Neural cell (in vitro differentiated cells): Measurements from ENCODE around the gene SEMA3B. TPM values are rescaled to one million over a fixed set of nuclear protein-coding genes. Genes with fewer than 3 reads are reported as not detected.
A peak's percentile ranks its signal among the peaks of the same experiment; 100 is the strongest.

Experiments used
- H2AFZ ChIP-seq: fragments of 200-600, 300-800 bp; sonication (generic), shearing (Covaris generic); 2 replicates; pipeline ENCODE4 v1.6.0; 2014; ENCODE audit warnings: low read depth, mild to moderate bottlenecking, antibody characterized with exemption, low read length, moderate library complexity
- H3F3A ChIP-seq: fragments of 200-600 bp; shearing (Covaris generic); 2 replicates; pipeline ENCODE4 v1.6.1; 2016; ENCODE audit warnings: mild to moderate bottlenecking, moderate library complexity, mixed read lengths, antibody characterized with exemption, low read length; ENCODE audit not compliant: insufficient read depth, poor library complexity, severe bottlenecking
- H3K27ac ChIP-seq: fragments of 200-600, 300-800 bp; sonication (generic), shearing (Covaris generic); 2 replicates; pipeline ENCODE4 v1.5.1; 2014; ENCODE audit warnings: mild to moderate bottlenecking, low read length, moderate library complexity
- H3K27me3 ChIP-seq: fragments of 300-800, 200-600 bp; sonication (generic), shearing (Covaris generic); 2 replicates; pipeline ENCODE4 v1.6.0; 2014; ENCODE audit warnings: mild to moderate bottlenecking, low read depth, low read length, moderate library complexity; ENCODE audit not compliant: insufficient read depth
- H3K36me3 ChIP-seq: fragments of 300-800, 200-600 bp; sonication (generic), shearing (Covaris generic); 2 replicates; pipeline ENCODE4 v1.5.1; 2014; ENCODE audit warnings: mild to moderate bottlenecking, antibody characterized with exemption, low read length, moderate library complexity; ENCODE audit not compliant: insufficient read depth
- H3K4me2 ChIP-seq: fragments of 300-800, 200-600 bp; sonication (generic), shearing (Covaris generic); 2 replicates; pipeline ENCODE4 v1.6.0; 2014; ENCODE audit warnings: mild to moderate bottlenecking, low read length
- H3K4me3 ChIP-seq: fragments of 300-800, 200-600 bp; sonication (generic), shearing (Covaris generic); 2 replicates; pipeline ENCODE4 v1.5.1; 2014; ENCODE audit warnings: mild to moderate bottlenecking, low read length, moderate library complexity
- H3K79me2 ChIP-seq: fragments of 200-600 bp; shearing (Covaris generic); replicated peaks from 2 replicates; pipeline ENCODE4 v1.6.0; 2014; ENCODE audit warnings: mild to moderate bottlenecking, low read length, moderate library complexity; ENCODE audit not compliant: insufficient read depth
- H3K9ac ChIP-seq: fragments of 300-800, 200-600 bp; sonication (generic), shearing (Covaris generic); 2 replicates; pipeline ENCODE4 v1.6.1; 2016; ENCODE audit warnings: mild to moderate bottlenecking, low read length, mixed read lengths
- H3K9me2 ChIP-seq: fragments of 200-600 bp; shearing (Covaris generic); 2 replicates; pipeline ENCODE4 v1.6.1; 2016; ENCODE audit warnings: mild to moderate bottlenecking, low read length, mixed read lengths; ENCODE audit not compliant: insufficient read depth
- H3K9me3 ChIP-seq: fragments of 200-600, 300-800 bp; sonication (generic), shearing (Covaris generic); 2 replicates; pipeline ENCODE4 v1.6.1; 2016; ENCODE audit warnings: mild to moderate bottlenecking, mixed run types, low read length, moderate library complexity, mixed read lengths
- H4K20me1 ChIP-seq: fragments of 200-600 bp; shearing (Covaris generic); 2 replicates; pipeline ENCODE4 v1.6.1; 2016; ENCODE audit warnings: mild to moderate bottlenecking, mixed run types; ENCODE audit not compliant: insufficient read depth
- EP300 ChIP-seq: fragments of 450-650 bp; conservative IDR thresholded peaks from 2 replicates; pipeline ENCODE4 v1.6.1; 2014; ENCODE audit warnings: antibody characterized with exemption, mild to moderate bottlenecking, moderate library complexity; ENCODE audit not compliant: poor library complexity, severe bottlenecking
- EZH2 ChIP-seq: fragments of 200-600, 300-800 bp; shearing (Covaris generic), sonication (generic); IDR thresholded peaks from 2 replicates; pipeline ENCODE4 v1.6.1; 2014; ENCODE audit warnings: antibody characterized with exemption, low read length, borderline replicate concordance, mild to moderate bottlenecking; ENCODE audit not compliant: insufficient read depth, poor library complexity, severe bottlenecking
- MXI1 ChIP-seq: fragments of 450-650 bp; conservative IDR thresholded peaks from 2 replicates; pipeline ENCODE4 v1.6.1; 2014; ENCODE audit warnings: antibody characterized with exemption, mild to moderate bottlenecking; ENCODE audit not compliant: poor library complexity, severe bottlenecking
- POLR2AphosphoS5 ChIP-seq: IDR thresholded peaks from 2 replicates; pipeline ENCODE4 v1.6.1; 2012
- RAD21 ChIP-seq: fragments of 450-650 bp; conservative IDR thresholded peaks from 2 replicates; pipeline ENCODE4 v1.6.1; 2014; ENCODE audit warnings: antibody characterized with exemption, mild to moderate bottlenecking, moderate library complexity
- SMC3 ChIP-seq: fragments of 450-650 bp; conservative IDR thresholded peaks from 2 replicates; pipeline ENCODE4 v1.6.1; 2014; ENCODE audit warnings: antibody characterized with exemption, mild to moderate bottlenecking, moderate library complexity; ENCODE audit not compliant: poor library complexity
- TAF1 ChIP-seq: IDR thresholded peaks from 2 replicates; pipeline ENCODE4 v1.6.1; 2012; ENCODE audit warnings: low read depth
- polyA plus RNA-seq: library from polyadenylated mRNA; depleted of rRNA; stranded (reverse); fragments of >200 nt; gene quantifications from 2 replicates; pipeline ENCODE4 v1.2.3, GENCODE V29; 2014
- TF ChIP-seq, protein P1 (sequence below): fragments of 450-650 bp; IDR thresholded peaks from 2 replicates; pipeline ENCODE4 v1.5.1; 2014; ENCODE audit warnings: antibody characterized with exemption, mild to moderate bottlenecking, moderate library complexity; ENCODE audit not compliant: poor library complexity, severe bottlenecking
- TF ChIP-seq, protein P2 (sequence below): IDR thresholded peaks from 2 replicates; pipeline ENCODE4 v1.6.1; 2012; ENCODE audit warnings: borderline replicate concordance

The SEMA3B gene
- polyA plus RNA-seq, 1 donor from 2014 or later: 7.8 TPM

- Histone ChIP-seq H3K27me3 (no peaks in the 10 kb centered on the region), H3K79me2 (peaks cover 23% of the 10 kb centered on the region), H3K36me3 (no peaks in the 10 kb centered on the region), H3K4me2 (peak overlapping the region; percentile 87), H3K4me3 (peak overlapping the region; percentile 93), H2AFZ (peak overlapping the region; percentile 54), H3F3A (no peaks in the 10 kb centered on the region), H4K20me1 (no peaks in the 10 kb centered on the region), H3K9ac (peak overlapping the region; percentile 96), H3K27ac (peak overlapping the region; percentile 94), H3K9me2 (no peaks in the 10 kb centered on the region), H3K9me3 (no peaks in the 10 kb centered on the region)
- TF ChIP-seq RAD21: no peak
- TF ChIP-seq MXI1: no peak
- TF ChIP-seq, protein P1, sequence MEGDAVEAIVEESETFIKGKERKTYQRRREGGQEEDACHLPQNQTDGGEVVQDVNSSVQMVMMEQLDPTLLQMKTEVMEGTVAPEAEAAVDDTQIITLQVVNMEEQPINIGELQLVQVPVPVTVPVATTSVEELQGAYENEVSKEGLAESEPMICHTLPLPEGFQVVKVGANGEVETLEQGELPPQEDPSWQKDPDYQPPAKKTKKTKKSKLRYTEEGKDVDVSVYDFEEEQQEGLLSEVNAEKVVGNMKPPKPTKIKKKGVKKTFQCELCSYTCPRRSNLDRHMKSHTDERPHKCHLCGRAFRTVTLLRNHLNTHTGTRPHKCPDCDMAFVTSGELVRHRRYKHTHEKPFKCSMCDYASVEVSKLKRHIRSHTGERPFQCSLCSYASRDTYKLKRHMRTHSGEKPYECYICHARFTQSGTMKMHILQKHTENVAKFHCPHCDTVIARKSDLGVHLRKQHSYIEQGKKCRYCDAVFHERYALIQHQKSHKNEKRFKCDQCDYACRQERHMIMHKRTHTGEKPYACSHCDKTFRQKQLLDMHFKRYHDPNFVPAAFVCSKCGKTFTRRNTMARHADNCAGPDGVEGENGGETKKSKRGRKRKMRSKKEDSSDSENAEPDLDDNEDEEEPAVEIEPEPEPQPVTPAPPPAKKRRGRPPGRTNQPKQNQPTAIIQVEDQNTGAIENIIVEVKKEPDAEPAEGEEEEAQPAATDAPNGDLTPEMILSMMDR: no peak
These were observed 51.1 kb downstream of the SEMA3B start for GRCh38 chr3:50319894-50320625.

DNA sequence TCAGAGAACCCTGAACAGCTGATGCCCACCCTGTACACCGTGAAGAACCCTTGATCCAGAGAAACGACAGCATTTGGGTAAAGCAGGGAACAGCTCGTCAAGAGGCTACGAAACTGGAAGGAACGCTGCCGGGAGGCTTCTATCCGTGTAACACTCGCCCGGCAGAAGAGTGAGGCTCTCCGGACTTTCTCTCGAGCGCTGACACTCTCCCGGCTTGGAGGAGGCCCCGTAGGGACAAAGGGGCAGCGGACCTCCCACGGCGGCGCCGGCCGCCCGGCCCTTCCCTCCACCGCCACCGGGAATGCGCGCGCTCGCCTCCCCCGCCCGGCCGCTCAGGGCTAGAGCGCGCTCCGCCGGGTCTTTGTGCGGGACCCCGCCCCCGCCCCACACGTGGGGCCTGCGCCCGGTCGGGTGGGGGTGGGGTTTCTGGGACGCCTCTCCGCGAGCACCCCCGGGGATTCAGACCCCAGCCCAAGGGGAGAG lies 51.9 kb downstream of the SEMA3B start:
- Histone ChIP-seq H3K9ac (peak overlapping the region; percentile 96), H3K9me2 (no peaks in the 10 kb centered on the region), H3K27me3 (no peaks in the 10 kb centered on the region), H2AFZ (peak overlapping the region; percentile 85), H3K36me3 (no peaks in the 10 kb centered on the region), H3K4me3 (peak overlapping the region; percentile 93), H3F3A (no peaks in the 10 kb centered on the region), H3K4me2 (peak overlapping the region; percentile 87), H3K79me2 (peaks cover 23% of the 10 kb centered on the region), H3K27ac (peak overlapping the region; percentile 94), H3K9me3 (no peaks in the 10 kb centered on the region), H4K20me1 (no peaks in the 10 kb centered on the region)
- TF ChIP-seq TAF1 (peak; percentile 28), RAD21 (no peak), EP300 (peak; percentile 77), MXI1 (peak; percentile 94), SMC3 (peak; percentile 45), EZH2 (no peak), POLR2AphosphoS5 (peak; percentile 80)
- TF ChIP-seq, protein P2, sequence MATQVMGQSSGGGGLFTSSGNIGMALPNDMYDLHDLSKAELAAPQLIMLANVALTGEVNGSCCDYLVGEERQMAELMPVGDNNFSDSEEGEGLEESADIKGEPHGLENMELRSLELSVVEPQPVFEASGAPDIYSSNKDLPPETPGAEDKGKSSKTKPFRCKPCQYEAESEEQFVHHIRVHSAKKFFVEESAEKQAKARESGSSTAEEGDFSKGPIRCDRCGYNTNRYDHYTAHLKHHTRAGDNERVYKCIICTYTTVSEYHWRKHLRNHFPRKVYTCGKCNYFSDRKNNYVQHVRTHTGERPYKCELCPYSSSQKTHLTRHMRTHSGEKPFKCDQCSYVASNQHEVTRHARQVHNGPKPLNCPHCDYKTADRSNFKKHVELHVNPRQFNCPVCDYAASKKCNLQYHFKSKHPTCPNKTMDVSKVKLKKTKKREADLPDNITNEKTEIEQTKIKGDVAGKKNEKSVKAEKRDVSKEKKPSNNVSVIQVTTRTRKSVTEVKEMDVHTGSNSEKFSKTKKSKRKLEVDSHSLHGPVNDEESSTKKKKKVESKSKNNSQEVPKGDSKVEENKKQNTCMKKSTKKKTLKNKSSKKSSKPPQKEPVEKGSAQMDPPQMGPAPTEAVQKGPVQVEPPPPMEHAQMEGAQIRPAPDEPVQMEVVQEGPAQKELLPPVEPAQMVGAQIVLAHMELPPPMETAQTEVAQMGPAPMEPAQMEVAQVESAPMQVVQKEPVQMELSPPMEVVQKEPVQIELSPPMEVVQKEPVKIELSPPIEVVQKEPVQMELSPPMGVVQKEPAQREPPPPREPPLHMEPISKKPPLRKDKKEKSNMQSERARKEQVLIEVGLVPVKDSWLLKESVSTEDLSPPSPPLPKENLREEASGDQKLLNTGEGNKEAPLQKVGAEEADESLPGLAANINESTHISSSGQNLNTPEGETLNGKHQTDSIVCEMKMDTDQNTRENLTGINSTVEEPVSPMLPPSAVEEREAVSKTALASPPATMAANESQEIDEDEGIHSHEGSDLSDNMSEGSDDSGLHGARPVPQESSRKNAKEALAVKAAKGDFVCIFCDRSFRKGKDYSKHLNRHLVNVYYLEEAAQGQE: peak; percentile 79
- TF ChIP-seq, protein P1: no peak
